ENCODE data around the gene CDH4.

GRCh38 chr20:61963885-61964674 lies 712.0 kb downstream of the CDH4 start:
- TF ChIP-seq CTCF (IDR thresholded peaks at IDR 0.05; ENCODE audit: extremely low read depth in 1 of 2, insufficient read depth in 1 of 2, low read depth in 1 of 2, low read length in 2 of 2) (no peak), MYC (IDR thresholded peaks at IDR 0.05; ENCODE audit: low read depth, low read length) (no peak), MAX (IDR thresholded peaks at IDR 0.05; ENCODE audit: insufficient read depth, insufficient read length) (no peak), POLR2A (IDR thresholded peaks at IDR 0.05; ENCODE audit: low read depth, low read length) (no peak), POLR2AphosphoS5 (IDR thresholded peaks at IDR 0.05; ENCODE audit: insufficient read depth, low read depth, low read length) (no peak), JUN (IDR thresholded peaks at IDR 0.05; ENCODE audit: borderline replicate concordance, insufficient read depth, insufficient read length, low read depth) (no peak)

Data from endothelial cell of umbilical vein (primary cell).